Placental epithelial cell (primary cell): ENCODE measurements around the gene NCF1. TPM values are rescaled to one million over a fixed set of nuclear protein-coding genes. Genes with fewer than 3 reads are reported as not detected.

ENCODE experiments used
- total RNA-seq: library from RNA; depleted of rRNA; stranded (reverse); fragments of >200 nt; gene quantifications from 2 replicates; pipeline ENCODE4 v1.2.3, GENCODE V29; 2012

Gene NCF1
- total RNA-seq: 0.11 and 0.39 TPM in 2 replicates

DNA sequence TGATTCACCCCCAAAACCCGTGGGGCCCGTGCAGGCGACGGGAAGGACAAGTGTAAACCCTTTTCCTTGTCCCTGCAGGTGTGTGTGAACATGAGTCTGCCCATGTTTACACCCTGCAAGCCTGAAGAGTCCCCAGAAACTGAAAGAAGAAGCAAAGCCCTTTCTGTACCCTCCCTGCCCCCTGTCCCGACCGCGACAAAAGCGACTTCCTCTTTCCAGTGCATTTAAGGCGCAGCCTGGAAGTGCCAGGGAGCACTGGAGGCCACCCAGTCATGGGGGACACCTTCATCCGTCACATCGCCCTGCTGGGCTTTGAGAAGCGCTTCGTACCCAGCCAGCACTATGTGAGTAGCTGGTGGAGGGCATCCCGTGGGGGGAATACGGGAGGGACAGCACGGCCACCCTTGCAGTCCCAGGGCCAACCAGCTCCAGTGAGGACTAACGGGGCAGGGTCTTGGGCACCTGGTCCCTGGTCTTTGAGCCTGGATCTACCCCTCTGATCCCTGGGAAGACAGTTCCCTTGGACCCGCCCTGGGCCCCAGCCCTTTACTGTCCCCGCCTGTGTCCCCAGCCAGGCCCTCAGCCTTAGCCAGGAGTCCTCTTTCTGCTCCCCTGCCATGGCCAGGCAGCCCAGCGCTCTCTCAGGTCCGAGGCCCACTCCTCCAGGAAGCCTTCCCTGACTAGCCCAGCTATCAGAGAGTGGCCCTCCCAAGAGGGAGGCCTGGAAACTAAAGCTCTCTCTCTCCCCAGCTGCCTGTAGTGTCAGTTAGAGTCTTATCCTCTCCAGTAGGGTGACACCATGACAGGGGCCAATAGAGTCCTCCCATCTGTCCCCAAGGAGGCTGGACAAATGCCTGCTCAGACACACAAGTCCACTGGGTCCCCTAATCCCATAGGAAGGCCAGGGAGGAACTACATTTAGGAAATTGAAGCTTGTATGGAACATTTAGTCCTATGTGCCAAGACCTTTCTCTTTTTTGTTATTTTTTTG is at the start of gene NCF1:
Gene NCF1 (plus strand): TSS at position 252 of the 991 bp plus-strand sequence. CDS start 21 bp downstream, at position 273.

Other genes with a start within 250 kb of the NCF1 start
- gene GTF2I, start 116.3 kb upstream of the NCF1 start, total RNA-seq: 179 and 193 TPM in 2 replicates
- 7.2 and 22.0 TPM in 2 replicates for gene GTF2IRD2, start 77.6 kb downstream of the NCF1 start, total RNA-seq
- 6.6 and 8.2 TPM in 2 replicates for gene CASTOR2, start 190.7 kb downstream of the NCF1 start, total RNA-seq